Stimulated activated naive CD8-positive, alpha-beta T cell treated with anti-CD3 and anti-CD28 coated beads, Interleukin-15, Interleukin-2, amounts not matched to agents 100 U/mL and 50 U/mL, for 24 hours (primary cell): ENCODE measurements around the gene DPCD.
"Not testable (repeated sequence)": the region's sequence is repeated elsewhere in the genome, so short reads cannot be mapped to it uniquely, and the experiment has no call there.

Experiments
- ATAC-seq: fragments of 150-1000 bp; cut with Tn5 transposase; one replicate; pipeline ENCODE4 v1.10.0; 2021
- DNase-seq: peaks from one replicate; pipeline ENCODE4 v3.0.0; 2021

DPCD gene

GRCh38 chr10:101585841-101586240 is 2.3 kb upstream of the DPCD start:
- ATAC-seq (no peak), DNase-seq (no peak)

DNA sequence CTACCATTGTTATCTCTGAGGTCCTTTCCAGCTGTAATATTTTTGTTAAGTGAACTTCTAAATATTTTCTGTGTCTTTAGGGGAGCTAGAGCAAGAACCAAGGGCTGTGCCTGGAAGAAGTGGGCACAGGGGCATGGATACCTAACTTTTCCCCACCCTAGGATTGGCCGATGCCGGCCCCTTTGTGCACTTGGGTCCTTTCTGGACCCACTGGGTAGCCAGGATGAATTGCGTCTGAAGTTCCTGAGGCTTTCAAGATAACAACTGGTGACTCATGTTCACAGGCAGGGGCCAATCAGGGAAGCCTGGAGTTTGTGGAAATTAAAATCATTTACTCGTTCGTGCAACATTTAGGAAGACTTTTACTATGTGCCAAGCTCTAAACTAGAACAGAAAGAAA is 758 bp downstream of the DPCD start:
- DNase-seq (no peak), ATAC-seq (no peak)

GRCh38 chr10:101593331-101593730 is 5.2 kb downstream of the DPCD start:
- not testable (repeated sequence) for ATAC-seq, DNase-seq

DNA sequence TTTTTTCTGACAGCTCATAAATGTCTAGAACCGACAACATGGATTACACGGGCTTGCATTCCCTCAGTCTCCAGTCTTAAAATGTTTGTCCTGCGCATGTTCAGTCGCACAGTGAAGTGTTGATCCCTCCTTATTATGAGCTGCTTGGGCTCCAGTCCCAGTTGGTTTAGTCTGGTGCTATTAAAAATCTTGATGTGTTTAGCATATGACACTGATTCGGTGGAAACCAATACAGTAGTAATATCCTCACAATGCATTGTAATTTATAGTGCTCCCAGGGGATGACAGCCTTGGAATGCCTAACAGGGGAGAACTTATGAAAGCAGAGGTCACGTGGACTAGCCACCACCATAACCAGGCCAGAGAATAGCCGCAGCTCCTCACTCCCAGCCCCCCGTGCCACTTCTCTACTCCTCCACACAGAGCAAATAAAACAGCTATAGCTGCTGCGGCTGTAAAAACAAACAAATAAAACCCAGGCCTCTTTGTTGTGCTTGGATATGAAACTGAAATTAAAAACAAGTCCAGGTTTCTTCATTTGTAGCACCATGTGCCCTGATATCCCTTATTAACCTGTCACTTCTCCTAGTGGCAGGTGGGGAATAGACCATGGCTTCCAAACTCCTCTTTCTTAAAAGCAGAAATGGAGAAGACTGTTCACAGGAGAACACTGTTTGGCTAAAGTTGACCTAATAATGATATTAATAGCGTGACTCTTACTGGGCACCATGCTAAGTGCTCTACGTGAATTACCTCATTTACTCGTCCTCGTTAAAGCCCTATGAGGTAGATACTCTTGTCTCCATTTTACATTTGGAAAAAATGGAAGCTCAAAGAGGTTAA is 7.7 kb downstream of the DPCD start:
- DNase-seq (no peak), ATAC-seq (no peak)

DNA sequence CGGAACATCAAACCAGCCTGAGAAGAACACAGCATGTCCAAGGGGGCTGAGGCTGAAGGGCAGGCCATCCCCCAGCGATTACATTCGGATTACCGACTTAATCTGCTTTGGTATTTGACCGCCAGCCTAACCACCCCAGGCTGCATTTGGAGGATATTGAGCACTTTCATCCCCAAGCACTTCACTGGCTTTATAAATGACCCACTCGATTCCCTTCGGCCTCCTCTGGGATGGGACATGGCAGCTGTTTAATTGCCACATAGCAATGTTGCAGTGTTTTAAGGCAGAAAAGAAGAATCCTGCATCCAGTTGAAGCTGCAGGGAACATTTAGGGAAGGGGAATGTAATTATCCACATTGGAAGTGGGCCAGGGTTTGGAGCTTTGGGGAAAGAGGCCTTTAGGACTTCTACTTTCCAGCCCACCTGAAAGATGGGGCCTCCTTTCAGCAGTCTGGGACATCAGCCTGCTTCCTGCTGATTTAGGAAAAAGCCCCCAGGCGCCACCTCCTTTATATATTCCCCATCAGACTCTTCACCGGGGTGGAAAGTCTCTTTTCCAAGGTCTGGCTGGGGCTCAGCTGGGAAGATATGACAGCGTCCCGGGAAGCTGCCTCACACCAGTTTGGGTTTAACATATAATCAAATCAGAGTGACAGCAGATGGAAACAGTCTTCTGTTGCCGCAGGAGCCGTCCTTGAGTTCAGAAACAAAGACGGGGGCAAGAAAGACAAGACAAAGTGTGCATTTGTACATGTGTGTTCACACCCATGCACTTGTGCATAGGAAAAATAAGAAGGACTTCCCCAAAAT is 9.2 kb downstream of the DPCD start:
- DNase-seq, result no peak
- ATAC-seq, result no peak

DNA sequence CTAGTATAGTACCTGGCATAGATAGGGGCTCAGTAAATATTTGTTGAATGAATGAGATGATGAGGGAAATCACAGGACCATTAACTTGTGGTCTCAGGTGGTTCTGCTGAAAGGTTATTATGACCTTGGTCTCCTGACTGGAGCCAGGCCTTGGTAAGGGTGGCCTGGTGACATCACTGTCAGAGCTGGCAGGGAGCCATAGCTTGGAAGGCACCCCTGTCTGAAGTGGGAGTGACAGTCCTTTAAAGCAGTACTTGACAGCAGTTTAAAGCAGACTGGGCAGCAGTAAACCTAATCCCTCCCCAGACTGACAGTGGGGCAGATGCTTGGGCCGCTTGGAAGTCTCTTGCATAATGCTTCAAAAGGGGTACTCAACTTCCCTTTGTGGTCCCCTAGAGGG is 13.4 kb downstream of the DPCD start:
- ATAC-seq (no peak), DNase-seq (no peak)

- DNase-seq, result peak; percentile 84
- peak; percentile 88 for ATAC-seq
Observed at GRCh38 chr10:101602761-101603398, 14.8 kb downstream of the DPCD start.

- no peak for DNase-seq
- ATAC-seq, result no peak
Observed at GRCh38 chr10:101607124-101607523, 19.0 kb downstream of the DPCD start.

DNA sequence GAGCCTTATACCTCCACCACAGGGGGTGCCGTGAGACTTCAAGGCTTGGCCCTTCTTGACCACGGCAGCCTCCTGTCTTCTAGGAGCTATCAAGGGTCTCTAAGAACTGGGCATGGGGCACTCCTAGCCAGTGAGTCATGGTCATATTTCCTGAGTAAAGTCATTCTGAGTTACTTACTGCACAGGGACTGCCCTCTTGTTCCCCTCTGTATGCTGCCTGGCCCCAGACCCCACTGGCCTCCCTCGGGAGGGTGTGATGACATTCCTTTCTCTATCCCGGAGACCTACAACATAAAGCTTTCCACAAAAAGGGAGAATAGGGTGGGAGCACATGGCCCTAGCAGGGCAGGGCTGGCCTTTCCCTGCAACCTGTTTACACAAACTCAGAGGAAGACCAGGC is 21.4 kb downstream of the DPCD start:
- ATAC-seq (no peak), DNase-seq (no peak)

DNA sequence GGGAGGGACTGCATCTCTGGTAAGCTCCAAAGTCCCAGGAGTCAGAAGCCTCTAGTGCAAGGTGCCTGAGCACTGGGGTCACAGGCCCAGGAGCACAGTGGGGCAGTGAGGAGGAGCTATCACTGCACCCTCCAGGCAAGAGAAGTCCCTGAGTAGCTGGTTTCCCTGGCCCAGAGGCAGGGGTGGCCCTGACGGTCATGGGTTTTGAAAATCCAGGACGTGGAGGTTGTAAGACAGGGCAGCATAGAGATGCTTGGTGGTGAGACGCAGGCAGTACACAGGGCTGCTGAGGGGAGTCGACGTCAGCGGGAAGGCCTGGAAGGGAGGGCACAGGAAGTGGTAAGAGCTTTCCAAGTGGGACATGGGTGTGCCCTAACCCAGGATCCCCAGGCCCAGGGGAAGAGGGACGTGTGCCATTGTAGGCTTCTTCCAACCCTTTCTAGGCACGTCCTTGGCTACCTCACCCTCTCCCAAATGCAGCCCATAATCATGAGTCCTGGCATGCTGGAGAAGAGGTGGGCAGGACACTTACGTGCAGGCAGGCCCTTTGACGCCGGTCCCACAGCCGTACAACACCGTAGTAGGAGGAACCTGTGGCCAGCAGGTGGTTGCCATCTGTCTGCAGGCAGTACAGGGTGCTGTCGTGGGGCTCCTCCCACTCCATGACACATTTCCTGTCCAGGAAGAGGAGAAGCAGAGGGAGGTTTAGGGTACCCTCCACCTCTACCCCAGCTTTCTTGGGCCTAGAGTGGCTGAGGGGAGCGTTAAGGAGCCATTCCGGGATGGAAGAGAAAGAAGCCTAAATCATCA is 23.2 kb downstream of the DPCD start:
- ATAC-seq (peak; percentile 54), DNase-seq (peak; percentile 27)

DNA sequence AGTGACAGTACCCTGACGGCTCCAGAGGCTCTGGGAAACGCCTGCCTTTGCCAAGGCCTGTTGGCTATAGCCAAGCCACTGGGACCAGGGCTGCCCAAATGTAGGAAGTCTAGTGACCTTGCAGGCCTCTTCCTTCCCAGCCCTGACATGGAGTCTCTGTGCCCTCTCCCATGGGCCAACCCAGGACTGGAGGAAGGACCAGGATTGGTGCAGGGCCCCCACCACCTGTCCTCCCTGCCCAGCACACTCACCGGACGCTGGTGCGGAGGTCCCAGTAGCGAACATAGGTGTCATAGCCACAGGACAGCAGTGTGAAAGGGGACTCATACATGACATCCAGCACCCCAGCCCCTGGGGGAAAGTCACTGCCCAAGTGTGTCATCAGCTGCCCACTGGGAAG is 24.0 kb downstream of the DPCD start:
- ATAC-seq (no peak), DNase-seq (no peak)

- no peak for DNase-seq
- no peak for ATAC-seq
Observed at GRCh38 chr10:101612872-101613271, 24.8 kb downstream of the DPCD start.

DNA sequence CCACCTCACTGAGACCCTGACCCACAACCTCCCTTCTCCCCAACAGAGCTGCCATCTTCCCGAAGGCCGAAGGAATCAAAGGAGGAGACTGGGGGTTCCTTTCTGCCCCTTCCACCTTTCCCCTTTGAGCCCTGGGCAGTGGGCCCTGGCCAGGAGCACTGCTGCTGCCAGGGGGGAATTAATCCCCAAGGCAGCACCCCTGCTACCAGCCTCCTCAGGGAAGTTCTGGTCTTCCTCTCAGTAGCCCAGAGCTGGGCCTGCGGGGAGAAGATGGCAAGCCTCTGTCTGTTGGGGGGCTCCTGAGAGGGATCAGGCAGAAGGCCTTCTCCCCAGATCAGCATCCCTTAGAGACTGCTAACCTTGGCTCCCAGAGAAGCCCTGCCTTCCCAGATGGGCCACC is 25.5 kb downstream of the DPCD start:
- no peak for DNase-seq
- ATAC-seq, result no peak

- ATAC-seq (no peak), DNase-seq (no peak)
Observed at GRCh38 chr10:101614663-101615524, 26.8 kb downstream of the DPCD start.

DNA sequence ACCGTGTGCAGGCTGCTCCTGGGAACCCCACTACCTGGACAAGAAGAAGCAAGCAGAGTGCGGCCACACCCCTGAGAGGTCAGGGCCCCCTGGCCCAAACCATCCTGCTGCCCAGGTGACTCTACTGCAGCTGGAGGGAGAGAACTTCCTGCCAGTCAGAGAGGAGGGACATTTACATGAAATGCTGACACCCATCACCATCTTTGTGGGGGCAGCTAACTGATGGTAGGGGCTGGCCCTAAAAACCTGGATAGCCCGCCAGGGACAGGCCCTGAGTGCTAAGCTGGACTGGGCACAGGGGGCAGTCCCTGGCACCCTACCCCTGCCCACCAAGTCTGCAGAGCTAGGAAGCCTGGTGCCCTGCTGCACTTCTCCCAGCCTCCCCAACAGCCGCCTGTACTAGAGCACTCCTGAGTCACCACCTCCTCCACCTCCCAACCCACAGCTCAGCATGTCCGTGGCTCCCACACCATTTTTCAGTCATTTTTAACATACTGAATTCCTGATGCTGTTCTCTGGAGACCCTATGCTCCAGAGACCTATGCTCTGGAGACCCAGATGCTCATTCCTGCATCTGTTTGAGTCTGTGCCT is 27.5 kb downstream of the DPCD start:
- DNase-seq (no peak), ATAC-seq (no peak)

- no peak for DNase-seq
- ATAC-seq, result no peak
Observed at GRCh38 chr10:101616415-101617101, 28.4 kb downstream of the DPCD start.

DNA sequence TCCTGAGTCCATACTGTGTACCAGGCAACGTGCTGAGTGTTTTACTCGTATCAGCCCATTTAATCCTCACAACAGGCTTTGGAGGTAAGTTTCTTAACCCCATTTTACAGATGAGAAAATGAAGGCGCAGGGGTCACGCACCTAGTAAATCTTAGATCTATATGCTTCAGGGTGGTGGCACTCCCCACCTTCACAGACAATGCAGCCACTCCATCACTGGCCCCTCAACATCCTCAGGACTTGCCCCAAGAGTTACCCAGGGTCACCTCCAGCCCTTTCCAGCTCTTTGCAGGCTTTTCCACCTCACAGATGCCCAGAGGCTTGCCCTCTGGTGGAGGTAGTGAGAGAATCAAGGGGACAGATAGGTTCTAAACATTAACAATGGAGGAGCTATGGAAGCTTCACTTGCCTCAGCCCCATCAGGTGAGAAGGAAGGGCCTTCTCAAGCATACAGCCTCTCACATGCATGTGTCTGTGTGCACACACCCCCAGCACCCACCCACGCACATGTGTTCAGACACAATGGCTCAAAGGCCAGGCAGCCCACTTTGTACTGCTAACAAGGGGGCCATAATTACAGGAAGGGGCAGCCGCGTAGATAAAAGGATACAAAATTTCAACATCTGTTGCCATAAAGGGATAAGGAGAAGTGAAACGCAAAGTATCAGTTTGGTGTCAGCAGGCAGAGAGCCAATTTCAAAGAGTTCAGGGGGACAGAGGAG is 29.1 kb downstream of the DPCD start:
- DNase-seq, result no peak
- ATAC-seq, result no peak

- DNase-seq, result no peak
- ATAC-seq, result no peak
Observed at GRCh38 chr10:101617824-101618568, 29.9 kb downstream of the DPCD start.

DNA sequence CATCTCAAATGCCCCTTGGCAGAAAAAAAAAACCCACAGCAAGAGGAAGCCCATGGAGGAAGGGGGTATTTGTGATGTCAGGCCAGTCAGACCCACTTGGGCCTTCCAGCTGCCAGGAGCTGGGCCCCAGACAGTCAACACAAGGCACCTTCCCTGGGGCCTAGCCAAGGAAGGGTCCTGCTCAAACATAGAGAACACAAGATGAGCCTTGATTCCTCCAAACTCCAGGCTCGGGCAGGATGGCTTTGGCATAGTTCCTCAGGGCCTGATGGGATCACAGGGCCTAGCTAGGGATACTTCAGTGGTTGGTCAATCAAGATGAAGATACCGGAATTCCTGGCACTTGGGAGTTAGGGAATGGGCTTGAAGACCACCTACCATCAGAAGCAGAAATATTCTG is 30.8 kb downstream of the DPCD start:
- no peak for ATAC-seq
- DNase-seq, result no peak
